ENCODE results near the gene PLA2G4B.

PLA2G4B gene

DNA sequence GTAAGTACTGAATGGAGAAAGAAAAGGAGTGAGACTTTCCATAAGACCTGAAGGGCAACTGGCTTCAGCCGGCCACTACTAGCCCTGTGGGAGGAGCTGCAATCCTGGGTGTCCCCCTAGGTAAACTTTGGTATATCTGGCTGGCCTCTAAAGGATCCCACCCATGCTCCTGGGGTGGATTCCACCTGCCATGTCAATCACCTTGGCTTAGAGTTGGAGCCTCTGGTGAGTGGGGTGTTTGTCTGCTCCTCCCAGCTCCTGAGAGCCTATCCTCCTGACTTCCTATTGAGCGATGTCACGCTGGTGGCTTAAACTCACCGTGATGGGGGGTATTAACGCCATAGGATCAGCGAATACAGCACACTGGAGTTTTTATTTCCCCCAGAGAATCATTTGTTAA, 52.6 kb downstream of the PLA2G4B start:
- no peak for DNase-seq

DNA sequence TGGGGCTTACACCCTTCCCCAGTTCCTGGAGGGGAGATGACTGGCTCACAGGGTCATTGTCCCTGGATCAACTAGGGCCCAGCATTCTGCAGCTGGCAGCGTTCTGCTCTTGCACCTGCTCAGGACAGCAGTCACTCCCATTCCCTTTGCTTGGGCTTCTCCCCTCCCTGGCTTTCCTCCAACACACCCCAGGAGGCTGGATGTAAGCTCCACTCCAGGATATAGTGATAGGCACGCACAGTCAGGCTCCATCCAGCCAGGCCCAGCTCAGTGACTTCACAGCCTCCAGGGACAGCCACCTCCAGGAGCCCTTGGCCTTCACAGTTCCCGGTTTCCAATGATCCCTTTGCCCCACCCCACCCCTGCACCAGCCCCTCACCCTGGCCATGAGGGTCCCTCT, 53.3 kb downstream of the PLA2G4B start:
- DNase-seq, result no peak

DNA sequence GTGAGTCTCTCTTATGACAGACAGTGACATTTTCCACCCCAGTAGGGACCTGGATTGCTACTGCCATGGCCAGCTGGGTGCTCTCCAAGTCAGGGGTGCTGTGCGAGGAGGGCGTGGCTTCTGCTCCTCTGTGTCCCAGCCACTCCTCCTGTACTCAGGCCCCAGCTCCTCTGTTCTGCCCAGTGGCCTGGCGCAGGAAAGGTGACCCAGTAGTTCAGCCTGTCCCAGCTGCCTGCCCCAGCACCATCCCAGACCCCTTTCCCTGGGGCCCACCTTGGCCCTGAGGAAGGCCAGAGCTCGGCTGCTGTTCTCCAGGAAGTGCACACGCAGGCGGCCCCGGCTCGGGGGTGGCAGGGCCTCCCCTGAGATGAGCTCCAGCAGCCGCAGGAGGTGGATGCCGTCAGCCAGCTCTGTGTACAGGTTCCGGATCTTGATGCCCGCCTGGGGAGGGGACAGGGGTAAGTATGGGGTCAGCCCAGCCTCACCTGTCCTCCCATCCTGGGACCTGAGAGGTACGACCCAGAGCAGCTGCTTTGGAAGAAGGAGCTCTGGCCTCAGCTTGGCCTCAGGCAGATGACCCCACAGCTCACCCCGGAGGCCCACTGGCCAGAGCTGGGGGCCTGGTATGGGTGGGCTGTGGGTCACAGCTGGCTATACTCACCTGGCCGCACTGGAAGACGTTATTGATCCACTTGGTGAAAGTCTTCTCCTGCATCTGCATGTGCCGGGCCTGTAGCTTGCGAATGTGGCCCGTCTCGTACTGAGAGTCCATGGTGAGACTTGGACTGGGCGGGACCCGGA, 54.2 kb downstream of the PLA2G4B start:
- no peak for DNase-seq

DNA sequence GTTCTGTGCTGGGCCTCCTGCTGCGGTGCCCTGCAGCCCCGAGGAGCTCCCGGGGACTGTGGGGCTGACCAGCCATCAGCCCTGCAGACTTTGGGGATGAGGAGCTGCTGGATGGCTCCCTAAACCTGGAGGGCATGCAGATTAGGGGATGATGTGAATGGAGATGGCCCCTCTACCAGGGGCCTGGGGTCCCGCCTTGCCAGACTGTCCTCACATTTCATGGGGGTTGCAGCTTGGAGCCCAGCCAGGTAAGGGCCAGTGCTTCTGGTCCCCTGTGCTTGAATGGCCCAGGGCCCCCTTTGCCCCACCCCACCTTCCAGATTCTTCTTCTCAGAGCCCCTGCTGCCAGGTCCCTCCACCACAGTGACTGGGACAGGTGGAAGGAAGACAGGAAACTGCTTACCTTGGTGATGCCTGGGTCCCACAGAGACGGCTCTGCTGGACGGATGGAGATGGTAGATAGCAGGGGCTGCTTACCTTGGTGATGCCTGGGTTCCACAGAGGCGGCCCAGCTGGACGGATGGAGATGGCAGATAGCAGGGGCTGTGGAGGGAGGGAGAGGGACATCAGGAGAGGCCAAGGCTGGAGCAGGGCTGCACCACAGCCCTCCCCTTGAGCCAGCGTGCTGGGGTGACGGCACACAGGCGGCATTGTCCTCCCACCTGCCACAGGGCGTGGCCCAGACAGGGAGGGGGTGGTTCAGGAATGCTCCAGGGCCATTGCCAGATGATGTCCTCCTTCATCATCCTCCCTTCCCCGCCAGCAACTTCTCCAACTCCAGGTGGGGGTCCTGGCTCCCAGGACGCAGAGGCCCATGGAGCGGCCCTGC, 55.0 kb downstream of the PLA2G4B start, which contains the start of gene SPTBN5:
TSS of gene SPTBN5 (minus strand) at position 632 of the 829 bp plus-strand sequence. CDS start at position 76, 556 bp downstream.
- DNase-seq, result no peak

DNA sequence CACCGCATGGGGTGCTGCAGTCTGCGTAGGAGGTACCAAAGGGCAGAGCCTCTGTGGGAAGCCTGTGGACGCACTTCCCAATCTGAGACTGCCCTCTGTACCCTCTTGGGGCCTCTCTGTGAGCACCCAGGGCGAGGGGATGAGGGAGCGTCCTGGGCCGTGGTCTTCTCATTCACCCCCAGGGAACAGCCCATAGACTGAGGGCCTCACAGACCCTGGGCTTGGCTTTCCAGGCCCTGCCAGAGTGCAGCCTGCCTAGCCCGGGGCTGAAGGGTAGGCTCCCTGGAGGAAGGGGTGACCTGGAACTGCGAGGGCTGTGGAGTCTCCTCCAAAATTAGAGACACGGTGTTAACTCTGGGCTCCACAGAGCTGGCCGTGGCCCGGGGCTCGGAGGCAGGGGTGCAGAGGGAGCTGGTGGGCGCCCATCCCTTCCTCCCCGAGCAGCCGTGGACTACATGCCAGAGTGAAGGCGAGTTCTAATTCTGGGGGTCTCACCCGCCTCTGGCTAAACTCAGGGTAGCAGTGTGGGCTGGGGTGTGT, 55.7 kb downstream of the PLA2G4B start:
- no peak for DNase-seq

DNA sequence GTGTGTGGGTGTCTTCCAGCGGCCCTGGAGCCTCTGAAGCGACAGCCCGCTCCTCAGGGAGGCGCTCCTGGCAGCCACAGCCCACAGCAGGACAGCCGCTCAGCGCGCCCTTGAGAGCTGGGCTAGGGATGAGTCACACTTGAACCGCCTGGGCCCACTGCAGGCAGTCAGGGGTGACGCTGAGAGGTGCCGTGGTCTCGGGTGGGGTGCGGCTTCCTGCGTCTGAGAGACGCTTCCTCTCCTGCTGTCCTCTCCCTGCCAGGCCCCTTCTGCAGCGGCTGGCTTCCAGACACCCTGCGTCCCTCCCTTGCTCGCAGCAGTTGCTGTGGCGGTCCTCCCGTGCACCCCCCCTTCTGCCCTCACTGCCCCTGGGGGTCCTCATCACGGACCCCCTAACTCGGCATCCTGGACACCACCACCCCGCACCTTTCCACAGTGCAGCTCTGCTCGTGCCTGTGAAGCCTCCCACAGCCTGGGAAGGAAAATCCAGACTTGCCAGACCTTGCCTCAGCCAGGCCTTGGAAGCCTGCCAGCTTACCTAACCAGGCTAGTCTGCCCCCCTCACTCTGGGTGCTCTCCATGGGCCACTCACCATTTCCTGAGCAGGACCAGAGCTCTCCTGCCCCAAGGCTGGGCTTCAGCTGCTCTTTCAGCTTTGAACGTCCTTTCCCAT, 56.3 kb downstream of the PLA2G4B start:
- peak; percentile 86 for DNase-seq

DNA sequence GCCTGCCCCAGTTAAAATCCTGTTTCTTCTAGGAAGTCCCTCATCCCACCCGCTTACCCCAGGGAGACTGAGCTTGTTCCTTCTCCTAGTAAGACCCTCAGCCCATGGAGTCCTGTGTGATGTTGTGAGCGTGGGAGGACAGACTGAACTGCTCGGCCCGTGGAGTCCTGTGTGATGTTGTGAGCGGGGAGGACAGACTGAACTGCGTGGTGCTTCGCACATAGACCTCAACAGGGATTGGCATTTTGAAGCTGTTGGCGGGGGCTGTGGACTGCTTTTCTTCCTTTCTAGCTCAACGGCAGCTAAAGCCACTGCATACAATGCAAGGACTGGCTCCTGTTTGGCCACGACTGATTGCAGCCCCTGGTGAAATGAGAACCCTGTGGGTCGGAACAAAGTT, 56.8 kb downstream of the PLA2G4B start:
- no peak for DNase-seq

DNA sequence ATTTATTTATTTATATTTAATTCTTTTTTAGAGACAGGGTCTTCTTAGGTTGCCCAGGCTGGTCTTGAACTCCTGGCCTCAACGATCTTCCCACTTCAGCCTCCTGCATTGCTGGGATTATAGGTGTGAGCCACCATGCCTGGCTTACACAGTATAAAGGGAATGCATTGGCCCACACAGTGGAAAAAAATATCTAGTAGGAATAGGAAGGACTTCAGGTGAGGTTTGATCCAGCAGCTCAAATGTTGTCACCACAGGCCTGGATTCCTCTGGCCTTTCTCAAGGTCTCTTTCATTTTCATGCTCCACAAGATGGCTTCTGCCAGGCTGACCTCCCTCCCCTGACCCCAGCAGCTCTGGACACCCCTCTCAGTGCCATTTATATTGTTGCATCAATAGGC, 57.3 kb downstream of the PLA2G4B start:
- no peak for DNase-seq

DNA sequence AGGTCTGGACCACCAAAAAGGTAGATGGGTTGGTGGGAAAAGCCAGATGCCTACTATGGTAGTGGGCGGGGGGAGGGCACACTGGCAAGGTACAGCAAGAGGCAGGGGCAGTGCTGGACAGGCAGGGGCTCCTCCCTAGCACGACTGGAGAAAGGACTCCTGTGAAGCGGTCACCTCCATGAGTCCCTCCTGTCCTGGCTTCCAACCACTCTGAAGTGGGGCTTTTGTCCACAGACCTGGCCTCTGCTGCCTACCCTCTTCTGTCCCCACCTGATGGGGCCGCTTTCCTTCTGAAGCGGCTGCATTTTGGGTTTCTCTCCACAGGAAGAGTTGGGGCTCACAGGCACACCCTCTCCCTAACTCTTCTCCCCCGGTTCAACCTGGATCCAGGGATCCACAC, 57.9 kb downstream of the PLA2G4B start:
- DNase-seq, result no peak

DNA sequence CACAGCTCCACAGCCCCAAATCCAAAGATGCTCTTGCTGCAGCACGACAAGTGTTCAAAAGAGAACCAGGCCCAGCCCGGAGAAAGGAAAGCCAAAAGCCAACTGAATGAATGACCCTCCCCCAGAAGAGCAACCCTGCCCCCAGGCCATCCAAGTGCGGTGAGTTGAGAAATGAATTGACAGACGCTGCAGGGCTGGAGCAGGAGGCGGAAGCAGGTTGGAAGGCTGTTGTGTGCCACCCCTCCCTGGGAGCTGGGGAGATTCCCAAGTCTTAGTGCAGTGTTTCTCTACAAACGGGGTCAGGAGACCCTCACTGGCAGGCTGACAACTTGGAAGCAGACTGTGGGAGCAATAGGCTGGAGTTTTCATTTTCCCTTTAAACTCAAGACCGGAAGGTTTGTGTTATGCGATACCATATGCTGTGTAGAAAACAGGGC, 58.7 kb downstream of the PLA2G4B start:
- no peak for DNase-seq

All from MV-4-11 (cell line).